Measurements from ENCODE around the gene C5orf34. TPM values are rescaled to one million over a fixed set of nuclear protein-coding genes. Genes with fewer than 3 reads are reported as not detected.

Gene C5orf34
- total and polyA plus RNA-seq, 9 of the 15 experiments (the other 6 are each of a cell fraction or from before 2014, with no cell fraction given), result 13.2 to 32.6 (median 20.7) TPM

- TF ChIP-seq ZNF174 (CRISPR knock-in tag; IDR thresholded peaks at IDR 0.05) (no peak), ZNF146 (CRISPR knock-in tag; IDR thresholded peaks at IDR 0.05; ENCODE audit: unreplicated experiment) (no peak), STAG1 (CRISPR knock-in tag; IDR thresholded peaks at IDR 0.05; ENCODE audit: borderline replicate concordance) (0 out of 2 replicates have a peak, but pooled peaks have one; percentile 37), ARNT (IDR thresholded peaks at IDR 0.05) (peak in 1 of 2 experiments; percentile 67; a peak in 2 of 4 replicates), SMARCC2 (IDR thresholded peaks at IDR 0.05; ENCODE audit: low read depth) (no peak), FIP1L1 (IDR thresholded peaks at IDR 0.05; ENCODE audit: low read depth, low read length, poor library complexity, severe bottlenecking) (peak; percentile 80), RBM14 (IDR thresholded peaks at IDR 0.05; ENCODE audit: borderline replicate concordance, insufficient read depth, low read depth, low read length) (peak; percentile 86; the same call in 1 of the 2 replicates), HNRNPLL (IDR thresholded peaks at IDR 0.05; ENCODE audit: low read depth, low read length, poor library complexity, severe bottlenecking) (no peak), KLF13 (tag; IDR thresholded peaks at IDR 0.05; ENCODE audit: borderline replicate concordance, low read depth) (peak; percentile 68), E2F8 (IDR thresholded peaks at IDR 0.05; ENCODE audit: low read depth, partially characterized antibody) (no peak), HDGF (IDR thresholded peaks at IDR 0.05) (no peak), HOMEZ (CRISPR knock-in tag; IDR thresholded peaks at IDR 0.05) (no peak), RBM25 (IDR thresholded peaks at IDR 0.05; ENCODE audit: low read depth, low read length, severe bottlenecking) (no peak), MEF2A (IDR thresholded peaks at IDR 0.05; ENCODE audit: control insufficient read depth, low read depth, low read length) (no peak), HMGN3 (IDR thresholded peaks at IDR 0.05; ENCODE audit: borderline replicate concordance, extremely low read depth, insufficient read length, low read depth, low read length) (peak; percentile 76), USF1 (CRISPR knock-in tag; IDR thresholded peaks at IDR 0.05) (no peak), MECOM (CRISPR knock-in tag; IDR thresholded peaks at IDR 0.05) (no peak), XRCC3 (IDR thresholded peaks at IDR 0.05) (no peak), NFYB (IDR thresholded peaks at IDR 0.05; ENCODE audit: extremely low read depth, insufficient read length) (no peak), BRD4 (IDR thresholded peaks at IDR 0.05) (no peak; the same call in none of the 2 replicates), ZBTB2 (IDR thresholded peaks at IDR 0.05) (peak; percentile 23; the same call in 1 of the 2 replicates)
These were observed 31.4 kb downstream of the C5orf34 start, which contains the start of gene TMEM267 (continued) for GRCh38 chr5:43483298-43484105.

Data from K562 (cell line).